GM12872 (cell line): Measurements from ENCODE around the gene LIME1.
A peak's percentile ranks its signal among the peaks of the same experiment; 100 is the strongest.

Experiments used
- CTCF ChIP-seq: IDR thresholded peaks from 3 replicates; pipeline ENCODE4 v1.5.1; 2011; ENCODE audit warnings: low read depth, mild to moderate bottlenecking, low read length, moderate library complexity; ENCODE audit not compliant: insufficient read depth

Gene LIME1

GRCh38 chr20:63740627-63741353 lies 4.3 kb downstream of the LIME1 start:
- TF ChIP-seq CTCF: 0 out of 3 replicates have a peak, but pooled peaks have one; percentile 4

DNA sequence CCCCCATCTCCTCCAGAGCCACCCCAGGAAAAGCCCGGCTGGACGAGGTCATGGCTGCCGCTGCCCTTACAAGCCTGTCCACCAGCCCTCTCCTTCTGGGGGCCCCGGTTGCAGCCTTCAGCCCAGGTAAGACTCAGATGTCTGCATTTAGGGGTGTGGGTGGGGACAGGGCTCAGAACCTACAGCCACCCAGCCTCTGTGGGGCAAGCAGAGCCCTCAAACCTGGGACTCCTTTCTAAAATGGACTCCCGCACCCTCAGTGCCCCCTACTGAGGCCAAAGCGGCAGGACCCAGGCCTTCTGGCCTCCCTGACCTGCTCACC lies 4.9 kb downstream of the LIME1 start:
- TF ChIP-seq CTCF: no peak

- no peak for TF ChIP-seq CTCF
Observed at GRCh38 chr20:63741676-63742380, 5.4 kb downstream of the LIME1 start.

DNA sequence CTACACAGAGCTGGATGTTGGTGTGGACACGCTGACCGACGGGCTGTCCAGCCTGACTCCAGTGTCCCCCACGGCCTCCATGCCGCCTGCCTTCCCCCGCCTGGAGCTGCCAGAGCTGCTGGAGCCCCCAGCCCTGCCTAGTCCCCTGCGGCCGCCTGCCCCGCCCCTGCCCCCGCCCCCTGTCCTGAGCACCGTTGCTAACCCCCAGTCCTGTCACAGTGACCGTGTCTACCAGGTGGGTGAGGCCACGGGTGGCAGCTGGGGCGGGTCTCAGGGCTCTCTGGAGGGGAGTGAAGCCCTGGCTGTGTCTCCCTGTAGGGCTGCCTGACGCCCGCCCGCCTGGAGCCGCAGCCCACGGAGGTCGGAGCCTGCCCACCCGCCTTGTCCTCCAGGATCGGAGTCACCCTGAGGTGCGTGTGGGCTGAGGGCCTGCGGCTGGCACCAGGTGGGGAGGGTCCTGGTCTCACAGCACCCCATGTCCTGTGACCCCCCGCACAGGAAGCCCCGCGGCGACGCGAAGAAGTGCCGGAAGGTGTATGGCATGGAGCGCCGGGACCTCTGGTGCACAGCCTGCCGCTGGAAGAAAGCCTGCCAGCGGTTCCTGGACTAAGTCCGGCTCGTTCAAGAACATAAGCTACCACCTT lies 6.0 kb downstream of the LIME1 start:
- TF ChIP-seq CTCF: no peak

GRCh38 chr20:63743210-63743970 lies 6.9 kb downstream of the LIME1 start:
- TF ChIP-seq CTCF: no peak

GRCh38 chr20:63744158-63744557 lies 7.7 kb downstream of the LIME1 start:
- TF ChIP-seq CTCF: no peak
